ENCODE data around the gene MDH1B. TPM values are rescaled to one million over a fixed set of nuclear protein-coding genes. Genes with fewer than 3 reads are reported as not detected.
"Not testable (repeated sequence)": the region's sequence is repeated elsewhere in the genome, so short reads cannot be mapped to it uniquely, and the experiment has no call there.

The MDH1B gene
- total RNA-seq = under 1 TPM in 4 of 6 experiments, not detected in 2; 0.11 to 0.32 (median 0.18) TPM
- long read RNA-seq = 0 reads

DNA sequence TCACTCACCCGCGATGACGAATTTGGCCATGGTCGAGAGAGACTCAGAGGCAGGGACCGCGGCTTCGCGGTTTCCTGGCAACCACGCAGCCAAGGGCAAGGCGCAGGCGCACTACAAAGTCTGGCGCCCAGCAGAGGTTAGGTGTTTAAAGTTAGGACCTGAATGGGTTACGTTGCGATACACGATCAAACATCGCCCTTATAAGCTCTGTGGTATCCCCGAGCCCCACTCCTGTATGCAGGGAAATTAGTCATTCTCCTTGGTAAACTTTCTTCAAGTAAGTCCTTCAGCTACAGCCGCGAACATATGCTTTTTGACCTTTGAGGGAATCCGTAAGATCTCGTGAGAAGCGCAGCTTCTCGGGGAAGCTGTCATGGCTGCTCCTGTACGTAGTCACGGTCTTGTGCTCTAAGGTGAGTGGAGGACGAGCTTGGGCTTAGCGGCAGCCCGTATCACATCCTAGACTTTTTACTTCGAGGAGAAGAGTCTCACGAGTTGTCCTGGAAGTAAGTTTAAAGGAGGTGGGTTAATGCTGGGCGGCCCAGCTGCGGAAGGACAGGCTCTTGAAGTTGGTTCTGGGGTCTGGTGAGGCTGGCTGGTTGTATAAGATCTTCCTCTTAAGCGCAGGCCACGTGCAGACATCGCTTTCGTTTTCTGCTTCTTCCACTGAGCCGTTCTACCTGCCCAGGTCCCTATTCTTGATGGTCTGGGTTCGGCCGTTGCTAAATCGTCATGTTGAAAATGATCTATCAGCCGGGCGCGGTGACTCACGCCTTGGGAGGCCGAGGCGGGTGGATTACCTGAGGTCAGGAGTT lies at the start of gene MDH1B, which contains the start of gene FASTKD2:
Gene MDH1B, minus strand, starts transcription at position 87 of the 815 bp plus-strand sequence. Its CDS starts 57 bp downstream, at position 30.
Gene FASTKD2, plus strand, starts transcription at position 365 of the 815 bp plus-strand sequence. CDS start 1,088 bp downstream, outside the sequence.
- H3K4me1 ChIP-seq = peaks cover 0 to 6% (median 1%) of the 10 kb centered on the region in 4 donors
- intact Hi-C loops (cut with DNase I) = no loop called here
- under 1% methylated on average over 30 of the region's 46 CpGs for WGBS (ENCODE audit: insufficient coverage, low coverage, low lambda C conversion rate, missing lambda C conversion rate)
- no peaks in the 10 kb centered on the region for H3K27me3 ChIP-seq
- DNase-seq (peak; percentile 88 to 91 (median 89)), ATAC-seq (peak; percentile 94 to 96 (median 96))
- H3K27ac ChIP-seq = peak within 1 kb of the TSS; percentile 70 to 77 (median 72)
- peak within 1 kb of the TSS; percentile 79 to 96 (median 92) for H3K4me3 ChIP-seq
- H3K36me3 ChIP-seq = peaks cover 0 to 12% (median 0%) of the 10 kb centered on the region in 4 donors
- no peaks in the 10 kb centered on the region for H3K9me3 ChIP-seq
- TF ChIP-seq POLR2A (IDR thresholded peaks at IDR 0.05) = peak; percentile 57
- TF ChIP-seq, protein P1, sequence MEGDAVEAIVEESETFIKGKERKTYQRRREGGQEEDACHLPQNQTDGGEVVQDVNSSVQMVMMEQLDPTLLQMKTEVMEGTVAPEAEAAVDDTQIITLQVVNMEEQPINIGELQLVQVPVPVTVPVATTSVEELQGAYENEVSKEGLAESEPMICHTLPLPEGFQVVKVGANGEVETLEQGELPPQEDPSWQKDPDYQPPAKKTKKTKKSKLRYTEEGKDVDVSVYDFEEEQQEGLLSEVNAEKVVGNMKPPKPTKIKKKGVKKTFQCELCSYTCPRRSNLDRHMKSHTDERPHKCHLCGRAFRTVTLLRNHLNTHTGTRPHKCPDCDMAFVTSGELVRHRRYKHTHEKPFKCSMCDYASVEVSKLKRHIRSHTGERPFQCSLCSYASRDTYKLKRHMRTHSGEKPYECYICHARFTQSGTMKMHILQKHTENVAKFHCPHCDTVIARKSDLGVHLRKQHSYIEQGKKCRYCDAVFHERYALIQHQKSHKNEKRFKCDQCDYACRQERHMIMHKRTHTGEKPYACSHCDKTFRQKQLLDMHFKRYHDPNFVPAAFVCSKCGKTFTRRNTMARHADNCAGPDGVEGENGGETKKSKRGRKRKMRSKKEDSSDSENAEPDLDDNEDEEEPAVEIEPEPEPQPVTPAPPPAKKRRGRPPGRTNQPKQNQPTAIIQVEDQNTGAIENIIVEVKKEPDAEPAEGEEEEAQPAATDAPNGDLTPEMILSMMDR (IDR thresholded peaks at IDR 0.05) = no peak

- Histone ChIP-seq H3K4me1 (no peaks in the 10 kb centered on the region), H3K36me3 (no peaks in the 10 kb centered on the region), H3K27me3 (no peaks in the 10 kb centered on the region), H3K4me3 (no peak overlapping the region), H3K27ac (no peak overlapping the region), H3K9me3 (no peaks in the 10 kb centered on the region)
- no peak for DNase-seq
- no peak for ATAC-seq
- TF ChIP-seq, protein P1 (IDR thresholded peaks at IDR 0.05) = no peak
- no peak for TF ChIP-seq POLR2A (IDR thresholded peaks at IDR 0.05)
- intact Hi-C loops (cut with DNase I) = no loop called here
These were observed 49.4 kb upstream of the MDH1B start for GRCh38 chr2:206814498-206814897.

- H3K9me3 ChIP-seq; H3K4me1 ChIP-seq; intact Hi-C loops (cut with DNase I); H3K27ac ChIP-seq; H3K27me3 ChIP-seq; DNase-seq; H3K36me3 ChIP-seq; ATAC-seq; H3K4me3 ChIP-seq: not testable (repeated sequence)
- 97% methylated on average over 4 of the region's 5 CpGs for WGBS (ENCODE audit: insufficient coverage, low coverage, low lambda C conversion rate, missing lambda C conversion rate)
These were observed 47.3 kb upstream of the MDH1B start for GRCh38 chr2:206812471-206812870.

DNA sequence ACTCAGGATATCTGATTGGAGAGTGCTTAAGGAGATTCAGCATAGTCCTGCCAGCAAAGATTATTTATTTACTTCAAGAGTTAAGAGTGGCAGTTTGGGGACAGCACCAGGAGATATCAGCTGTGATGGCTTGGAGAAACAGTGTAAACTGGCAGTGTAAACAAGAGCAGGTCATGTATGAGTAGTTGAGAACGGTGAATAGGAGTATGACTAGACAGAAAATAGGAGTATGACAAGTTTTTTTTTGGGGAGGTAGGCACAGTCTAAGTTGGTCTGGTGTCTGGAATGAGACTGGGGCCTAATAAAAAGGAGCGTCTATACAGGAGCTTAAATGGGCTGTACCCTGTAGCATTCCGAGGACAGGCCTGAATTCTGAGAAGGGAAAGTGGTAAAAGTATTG lies 42.5 kb upstream of the MDH1B start:
- not testable (repeated sequence) for H3K27me3 ChIP-seq, DNase-seq, H3K36me3 ChIP-seq, ATAC-seq, H3K9me3 ChIP-seq, H3K4me1 ChIP-seq, H3K4me3 ChIP-seq, H3K27ac ChIP-seq
- intact Hi-C loops (cut with DNase I) = loop anchor here (10.0 kb wide), 2 partner anchors 177 to 667 kb away; no protein-coding TSS in a partner anchor
- no CpG with 5 or more reads among the region's 3 CpGs for WGBS (ENCODE audit: insufficient coverage, low coverage, low lambda C conversion rate, missing lambda C conversion rate)

GRCh38 chr2:206805887-206806607 lies 40.9 kb upstream of the MDH1B start:
- TF ChIP-seq, protein P1 (IDR thresholded peaks at IDR 0.05) = no peak
- TF ChIP-seq POLR2A (IDR thresholded peaks at IDR 0.05) = no peak
- intact Hi-C loops (cut with DNase I) = loop anchor here (10.0 kb wide), 2 partner anchors 179 to 669 kb away; no protein-coding TSS in a partner anchor
- Histone ChIP-seq H3K4me1 (no peaks in the 10 kb centered on the region), H3K27me3 (no peaks in the 10 kb centered on the region), H3K4me3 (no peak overlapping the region), H3K9me3 (no peaks in the 10 kb centered on the region), H3K36me3 (no peaks in the 10 kb centered on the region), H3K27ac (no peak overlapping the region)
- ATAC-seq = peak; percentile 35 to 65 (median 54)
- no peak for DNase-seq
- 60% methylated on average over 6 of the region's 6 CpGs for whole genome bisulfite sequencing (ENCODE audit: insufficient coverage, low coverage, low lambda C conversion rate, missing lambda C conversion rate)

Data from right lobe of liver (tissue), 6 donors.